ENCODE data around the gene ZNF283.

DNA sequence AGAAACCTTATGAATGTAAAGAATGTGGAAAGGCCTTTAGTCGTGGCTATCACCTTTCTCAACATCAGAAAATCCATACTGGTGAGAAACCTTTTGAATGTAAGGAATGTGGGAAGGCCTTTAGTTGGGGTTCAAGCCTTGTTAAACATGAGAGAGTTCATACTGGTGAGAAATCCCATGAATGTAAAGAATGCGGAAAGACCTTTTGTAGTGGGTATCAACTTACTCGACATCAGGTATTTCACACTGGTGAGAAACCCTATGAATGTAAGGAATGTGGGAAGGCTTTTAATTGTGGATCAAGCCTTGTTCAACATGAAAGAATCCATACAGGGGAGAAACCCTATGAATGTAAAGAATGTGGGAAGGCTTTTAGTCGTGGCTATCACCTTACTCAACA is 20.8 kb downstream of the ZNF283 start:
- TF ChIP-seq, protein P1, sequence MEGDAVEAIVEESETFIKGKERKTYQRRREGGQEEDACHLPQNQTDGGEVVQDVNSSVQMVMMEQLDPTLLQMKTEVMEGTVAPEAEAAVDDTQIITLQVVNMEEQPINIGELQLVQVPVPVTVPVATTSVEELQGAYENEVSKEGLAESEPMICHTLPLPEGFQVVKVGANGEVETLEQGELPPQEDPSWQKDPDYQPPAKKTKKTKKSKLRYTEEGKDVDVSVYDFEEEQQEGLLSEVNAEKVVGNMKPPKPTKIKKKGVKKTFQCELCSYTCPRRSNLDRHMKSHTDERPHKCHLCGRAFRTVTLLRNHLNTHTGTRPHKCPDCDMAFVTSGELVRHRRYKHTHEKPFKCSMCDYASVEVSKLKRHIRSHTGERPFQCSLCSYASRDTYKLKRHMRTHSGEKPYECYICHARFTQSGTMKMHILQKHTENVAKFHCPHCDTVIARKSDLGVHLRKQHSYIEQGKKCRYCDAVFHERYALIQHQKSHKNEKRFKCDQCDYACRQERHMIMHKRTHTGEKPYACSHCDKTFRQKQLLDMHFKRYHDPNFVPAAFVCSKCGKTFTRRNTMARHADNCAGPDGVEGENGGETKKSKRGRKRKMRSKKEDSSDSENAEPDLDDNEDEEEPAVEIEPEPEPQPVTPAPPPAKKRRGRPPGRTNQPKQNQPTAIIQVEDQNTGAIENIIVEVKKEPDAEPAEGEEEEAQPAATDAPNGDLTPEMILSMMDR (IDR thresholded peaks at IDR 0.05), result no peak
- no peak for TF ChIP-seq POLR2A (IDR thresholded peaks at IDR 0.05)
